OCI-LY7 (cell line): ENCODE data around the gene RNF220. TPM values are rescaled to one million over a fixed set of nuclear protein-coding genes. Genes with fewer than 3 reads are reported as not detected.

Experiments
- BruUV-seq: library from RNA; stranded (reverse); fragments of 400-500 nt; replicated peaks from 2 replicates; lab custom pipeline; 2021; lab: Mats Ljungman, UMichigan
- CTCF ChIA-PET: fragments of 300-600 bp; sonication (Branson Sonifier 250); formaldehyde crosslinking; loops from one replicate; lab custom pipeline; 2022; ENCODE audit warnings: antibody characterized with exemption; ENCODE audit not compliant: unreplicated experiment; lab: Charles Lee
- POLR2A ChIA-PET: fragments of 300-600 bp; sonication (Branson Sonifier 250); formaldehyde crosslinking; loops from one replicate; lab custom pipeline; 2022; ENCODE audit warnings: antibody characterized with exemption; lab: Charles Lee
- DNase-seq: peaks from one replicate; pipeline ENCODE4 v3.0.0-alpha.2; 2015; ENCODE audit warnings: low spot score
- H2AFZ ChIP-seq: fragments of 200-600 bp; sonication (generic), shearing (Covaris generic); 2 replicates; pipeline ENCODE4 v1.6.1; 2014; ENCODE audit warnings: mild to moderate bottlenecking, antibody characterized with exemption, low read length, moderate library complexity
- H3K27ac ChIP-seq: fragments of 200-600 bp; sonication (generic); 2 replicates; pipeline ENCODE4 v1.5.1; 2014; ENCODE audit warnings: mixed run types, low read depth, mild to moderate bottlenecking, moderate library complexity, low read length, inconsistent platforms; ENCODE audit not compliant: poor library complexity, severe bottlenecking
- H3K36me3 ChIP-seq: fragments of 200-600 bp; sonication (generic); 2 replicates; pipeline ENCODE4 v1.6.1; 2014; ENCODE audit warnings: mild to moderate bottlenecking, antibody characterized with exemption, low read length, moderate library complexity, mixed read lengths; ENCODE audit not compliant: insufficient read depth
- H3K4me1 ChIP-seq: fragments of 200-600 bp; sonication (generic); 2 replicates; pipeline ENCODE4 v1.5.1; 2014; ENCODE audit warnings: mild to moderate bottlenecking, low read length; ENCODE audit not compliant: insufficient read depth, poor library complexity, severe bottlenecking
- H3K4me2 ChIP-seq: fragments of 200-600 bp; sonication (generic); 2 replicates; pipeline ENCODE4 v1.6.1; 2014; ENCODE audit warnings: mild to moderate bottlenecking, low read length
- H3K4me3 ChIP-seq: fragments of 200-600 bp; sonication (generic); 2 replicates; pipeline ENCODE4 v1.5.1; 2014; ENCODE audit warnings: mild to moderate bottlenecking, low read depth, low read length; ENCODE audit not compliant: poor library complexity, severe bottlenecking
- H3K79me2 ChIP-seq: fragments of 200-600 bp; sonication (generic); 2 replicates; pipeline ENCODE4 v1.6.1; 2016; ENCODE audit warnings: low read depth, mild to moderate bottlenecking, low read length, moderate library complexity, mixed read lengths; ENCODE audit not compliant: insufficient read depth
- H3K9me2 ChIP-seq: fragments of 200-600 bp; sonication (generic); 2 replicates; pipeline ENCODE4 v1.6.1; 2016; ENCODE audit warnings: mild to moderate bottlenecking, low read length, mixed read lengths; ENCODE audit not compliant: insufficient read depth
- H3K9me3 ChIP-seq: fragments of 200-600 bp; sonication (generic); 2 replicates; pipeline ENCODE4 v1.6.1; 2014; ENCODE audit warnings: mild to moderate bottlenecking, mixed run types, low read length, mixed read lengths
- H4K20me1 ChIP-seq: fragments of 200-600 bp; sonication (generic); 2 replicates; pipeline ENCODE4 v1.6.1; 2014; ENCODE audit warnings: mild to moderate bottlenecking, antibody characterized with exemption, low read length, moderate library complexity, mixed read lengths; ENCODE audit not compliant: insufficient read depth
- CTCF ChIP-seq: fragments of 200-600 bp; sonication (generic); conservative IDR thresholded peaks from 2 replicates; pipeline ENCODE4 v1.5.1; 2014; ENCODE audit warnings: mild to moderate bottlenecking, antibody characterized with exemption, low read length, moderate library complexity, mixed read lengths
- EZH2phosphoT487 ChIP-seq: fragments of 200-600 bp; sonication (generic); IDR thresholded peaks from 2 replicates; pipeline ENCODE4 v1.6.1; 2018; ENCODE audit warnings: low read depth, borderline replicate concordance, mild to moderate bottlenecking, mixed run types, antibody characterized with exemption, low read length, moderate library complexity, mixed read lengths
- intact Hi-C: fragments of 100-400 bp; cut with micrococcal nuclease; formaldehyde crosslinking; loops from one replicate; pipeline ENCODE4 v1.10.0; 2022; ENCODE audit not compliant: unreplicated experiment
- total RNA-seq, 2 experiments: library from RNA; depleted of rRNA in 1 of 2; stranded (reverse); fragments of >200 nt in 1 of 2; shearing (Covaris generic) in 1 of 2; gene quantifications; 2 replicates each; pipeline ENCODE4 v1.2.3, GENCODE V29; 2014 to 2022

Gene RNF220
- total RNA-seq, 2 experiments from 2014 or later: 82.3 to 85.5 TPM

- no TSS peak for BruUV-seq
- DNase-seq: peak; percentile 53
- CTCF ChIA-PET: interaction anchor here (0.6 to 1.9 kb wide), 3 partner anchors 20 to 195 kb away, joined by 3 to 6 read pairs (median 3); no protein-coding TSS in a partner anchor
- H3K9me3 ChIP-seq: no peaks in the 10 kb centered on the region
- peaks cover 54% of the 10 kb centered on the region for H3K4me1 ChIP-seq
- POLR2A ChIA-PET: interaction anchor here (0.9 to 4.3 kb wide), 5 partner anchors 9 to 45 kb away, joined by 3 to 27 read pairs (median 4); no protein-coding TSS in a partner anchor
- H3K4me3 ChIP-seq: peak overlapping the region; percentile 13
- H3K9me2 ChIP-seq: no peaks in the 10 kb centered on the region
- no peaks in the 10 kb centered on the region for H3K36me3 ChIP-seq
- TF ChIP-seq CTCF (no peak), EZH2phosphoT487 (no peak)
- H3K4me2 ChIP-seq: peak overlapping the region; percentile 59
- H3K79me2 ChIP-seq: no peaks in the 10 kb centered on the region
- intact Hi-C loops: loop anchor here (2.0 kb wide), 2 partner anchors 36 to 44 kb away; no protein-coding TSS in a partner anchor
- H3K27ac ChIP-seq: peak overlapping the region; percentile 70
- H2AFZ ChIP-seq: peak overlapping the region; percentile 12; the same call in 1 of the 2 replicates
- no peaks in the 10 kb centered on the region for H4K20me1 ChIP-seq
Observed at GRCh38 chr1:44676484-44677200, 271.6 kb downstream of the RNF220 start.

GRCh38 chr1:44677201-44677766 is 272.2 kb downstream of the RNF220 start:
- Histone ChIP-seq H3K9me2 (no peaks in the 10 kb centered on the region), H3K4me2 (peak overlapping the region; percentile 59), H3K27ac (peak overlapping the region; percentile 70), H4K20me1 (no peaks in the 10 kb centered on the region), H3K79me2 (no peaks in the 10 kb centered on the region), H3K4me1 (peaks cover 48% of the 10 kb centered on the region), H2AFZ (peak overlapping the region; percentile 12; the same call in 1 of the 2 replicates), H3K36me3 (no peaks in the 10 kb centered on the region), H3K4me3 (peak overlapping the region; percentile 13), H3K9me3 (no peaks in the 10 kb centered on the region)
- intact Hi-C loops: loop anchor here (2.0 kb wide), 2 partner anchors 36 to 44 kb away; no protein-coding TSS in a partner anchor
- peak; percentile 66 for DNase-seq
- ChIA-PET CTCF (interaction anchor here (0.8 kb wide), 1 partner anchor 45 kb away, joined by 3 read pairs; no protein-coding TSS in a partner anchor), POLR2A (interaction anchor here (0.6 to 2.1 kb wide), 3 partner anchors 15 to 45 kb away, joined by 3 to 6 read pairs (median 3); no protein-coding TSS in a partner anchor)
- no TSS peak for BruUV-seq
- TF ChIP-seq EZH2phosphoT487 (no peak), CTCF (peak; percentile 91)
